K562 (cell line): ENCODE data around the gene XPC. TPM values are rescaled to one million over a fixed set of nuclear protein-coding genes. Genes with fewer than 3 reads are reported as not detected.

Source experiments
- ATAC-seq: fragments of 200-7000 bp; cut with Tn5 transposase; 3 replicates; pipeline ENCODE4 v1.9.1; 2020; ENCODE audit warnings: moderate library complexity
- BruUV-seq: library from RNA; stranded (reverse); fragments of 400-500 nt; replicated peaks from 2 replicates; lab custom pipeline; 2021; lab: Mats Ljungman, UMichigan
- CTCF ChIA-PET: fragments of 300-600 bp; formaldehyde crosslinking; extraction: SDS; loops from one replicate; lab custom pipeline; 2021; ENCODE audit warnings: low intra/inter-chr PET ratio; lab: Yijun Ruan, JAX
- POLR2A ChIA-PET: fragments of 300-600, 350-650 bp; sonication (Branson Sonifier 250); formaldehyde crosslinking; extraction: SDS; loops from one replicate; lab custom pipeline; 2021; ENCODE audit warnings: antibody characterized with exemption, inconsistent platforms; lab: Yijun Ruan, JAX
- DNase-seq, 4 experiments: peaks; one replicate each; pipeline versions ENCODE4 v3.0.0 to v3.0.0-alpha.2; 2011 to 2018; ENCODE audit warnings: low spot score in 3 of 4, mixed read lengths in 3 of 4; ENCODE audit errors: extremely low read depth in 1 of 4
- FAIRE-seq: peaks from 2 replicates; lab custom pipeline; 2011; peaks lifted over from hg19 to GRCh38; lab: Jason Lieb, UNC
- H2AFZ ChIP-seq: 2 replicates; pipeline ENCODE4 v1.6.0; 2011; ENCODE audit warnings: low read depth, low read length, control low read depth, inconsistent platforms
- H3K27ac ChIP-seq: fragments of 200-600 bp; 3 replicates; pipeline ENCODE4 v1.8.0; 2011; ENCODE audit warnings: low read depth, mild to moderate bottlenecking, control low read depth, inconsistent platforms, low read length, moderate library complexity, mixed read lengths; ENCODE audit errors: extremely low read depth
- H3K27me3 ChIP-seq, 2 experiments: fragments of 300-600 bp in 1 of 2; 2 replicates in 1 of 2; 3 replicates in 1 of 2; pipeline versions ENCODE4 v1.6.0 to v1.8.0; 2011; ENCODE audit warnings: inconsistent platforms in 2 of 2, low read length in 2 of 2, mild to moderate bottlenecking in 1 of 2, mixed read lengths in 1 of 2, moderate library complexity in 1 of 2; ENCODE audit not compliant: control insufficient read depth in 2 of 2, insufficient read depth in 2 of 2
- H3K36me3 ChIP-seq: fragments of 300-600 bp; 3 replicates; pipeline ENCODE4 v1.8.0; 2011; ENCODE audit warnings: mild to moderate bottlenecking, low read length, inconsistent platforms; ENCODE audit not compliant: control insufficient read depth, insufficient read depth
- H3K4me1 ChIP-seq, 2 experiments: fragments of 200-600 bp in 1 of 2; replicated peaks in 1 of 2; 2 replicates in 1 of 2; 3 replicates in 1 of 2; pipeline versions ENCODE4 v1.5.1 to v1.8.0; 2011; ENCODE audit warnings: inconsistent platforms in 2 of 2, low read length in 2 of 2, mild to moderate bottlenecking in 1 of 2, mixed read lengths in 1 of 2, moderate library complexity in 1 of 2; ENCODE audit not compliant: control insufficient read depth in 2 of 2, insufficient read depth in 2 of 2
- H3K4me2 ChIP-seq: 2 replicates; pipeline ENCODE4 v1.6.1; 2011; ENCODE audit warnings: low read length, control low read depth, inconsistent platforms, mixed read lengths; ENCODE audit not compliant: insufficient read depth
- H3K4me3 ChIP-seq: fragments of 200-600 bp; sonication (generic), shearing (Covaris generic); 2 replicates; pipeline ENCODE4 v1.5.1; 2016; ENCODE audit warnings: control low read depth, inconsistent platforms
- H3K79me2 ChIP-seq: fragments of 200-600 bp; 3 replicates; pipeline ENCODE4 v1.8.0; 2011; ENCODE audit warnings: low read length, inconsistent platforms; ENCODE audit not compliant: control insufficient read depth, insufficient read depth
- H3K9ac ChIP-seq, 2 experiments: 2 replicates each; pipeline versions ENCODE4 v1.6.0 to v1.6.1; 2011; ENCODE audit warnings: low read depth in 2 of 2, low read length in 2 of 2, control low read depth in 1 of 2, inconsistent platforms in 1 of 2, mild to moderate bottlenecking in 1 of 2, mixed read lengths in 1 of 2; ENCODE audit not compliant: insufficient read depth in 1 of 2
- H3K9me1 ChIP-seq: one replicate; pipeline ENCODE4 v1.6.0; 2011; ENCODE audit warnings: inconsistent platforms, mild to moderate bottlenecking, low read length, moderate library complexity; ENCODE audit not compliant: control insufficient read depth, insufficient read depth
- H3K9me3 ChIP-seq: replicated peaks from 2 replicates; pipeline ENCODE4 v1.5.1; 2011; ENCODE audit warnings: low read depth, low read length, inconsistent platforms; ENCODE audit not compliant: control insufficient read depth, insufficient read depth
- H4K20me1 ChIP-seq: replicated peaks from 2 replicates; pipeline ENCODE4 v1.6.1; 2011; ENCODE audit warnings: low read length, inconsistent platforms, mixed read lengths; ENCODE audit not compliant: control insufficient read depth, insufficient read depth
- CEBPG ChIP-seq, 3 experiments: fragments of 200-800 bp in 1 of 3; sonication (Bioruptor generic) in 1 of 3; sonication (generic) in 1 of 3; formaldehyde crosslinking in 1 of 3; IDR thresholded peaks in 2 of 3; conservative IDR thresholded peaks in 1 of 3; 2 replicates each; pipeline versions ENCODE4 v1.6.1 to v1.8.0; 2016 to 2022; ENCODE audit warnings: missing compliant biosample characterization in 2 of 3, missing genetic modification characterization in 2 of 3, mild to moderate bottlenecking in 1 of 3, missing genetic modification reagents in 1 of 3
- KAT2B ChIP-seq: IDR thresholded peaks from one replicate; pipeline ENCODE4 v1.6.1; 2012; ENCODE audit warnings: low read depth, mild to moderate bottlenecking, control low read depth, inconsistent platforms, low read length, moderate library complexity
- RNF219 ChIP-seq: fragments of 250-450 bp; sonication (Bioruptor Pico); IDR thresholded peaks from 2 replicates; pipeline ENCODE4 v1.5.0; 2022; ENCODE audit warnings: mild to moderate bottlenecking
- ZNF277 ChIP-seq: fragments of 250-450 bp; sonication (Bioruptor Pico); IDR thresholded peaks from 2 replicates; pipeline ENCODE4 v1.8.0; 2022; ENCODE audit warnings: inconsistent platforms, mild to moderate bottlenecking, moderate library complexity, borderline replicate concordance
- ZNF444 ChIP-seq: fragments of 250-450 bp; sonication (Bioruptor Pico); IDR thresholded peaks from 2 replicates; pipeline ENCODE4 v1.4.0; 2020; ENCODE audit warnings: mild to moderate bottlenecking, moderate library complexity
- ZNF592 ChIP-seq: fragments of 450-650 bp; IDR thresholded peaks from 2 replicates; pipeline ENCODE4 v1.6.1; 2017; ENCODE audit warnings: antibody characterized with exemption, mild to moderate bottlenecking
- WGBS: fragments of 100-300 bp; shearing (Covaris generic); methylation state at CpG from one replicate; pipeline ENCODE4 v1.1.6; 2016; ENCODE audit warnings: low coverage, mixed read lengths; ENCODE audit not compliant: insufficient coverage; ENCODE audit errors: missing lambda C conversion rate; 5-methylcytosine and 5-hydroxymethylcytosine counted together
- in situ Hi-C: fragments of 300-500 bp; cut with MboI; formaldehyde crosslinking; loops from 4 replicates; pipeline ENCODE4 v1.15.0; 2018; ENCODE audit warnings: inconsistent platforms, mixed read lengths
- intact Hi-C: fragments of 100-400 bp; cut with micrococcal nuclease; formaldehyde crosslinking; loops from 2 replicates; pipeline ENCODE4 v1.14.2; 2022
- polyA plus RNA-seq, 8 experiments: library from polyadenylated mRNA; depleted of rRNA in 4 of 8; stranded (reverse) in 5 of 8; unstranded in 3 of 8; fragments of >200 nt; fragmentation: Nextera tagmentation in 2 of 8; fragmentation: Illumina TruSeq in 1 of 8; extraction: Ambion mirVana in 2 of 8; extraction: Trizol in 1 of 8; gene quantifications; 2 replicates each; pipeline versions ENCODE4 v1.2.1 to v1.2.3, GENCODE V29; 2011 to 2014; ENCODE audit warnings: inconsistent platforms in 1 of 8, missing spikeins in 1 of 8
- total RNA-seq, 7 experiments: library from RNA; depleted of rRNA in 6 of 7; stranded (reverse); fragments of >200 nt in 6 of 7; fragmentation: Illumina TruSeq in 2 of 7; extraction: Trizol in 2 of 7; gene quantifications; 2 replicates each; pipeline versions ENCODE4 v1.2.1 to v1.2.3, GENCODE V29; 2011 to 2021; ENCODE audit warnings: low replicate concordance in 1 of 7
- TF ChIP-seq, protein P1 (sequence below), 2 experiments: fragments of 200-800 bp in 1 of 2; sonication (Bioruptor generic) in 1 of 2; sonication (generic) in 1 of 2; formaldehyde crosslinking in 1 of 2; IDR thresholded peaks in 1 of 2; conservative IDR thresholded peaks in 1 of 2; 2 replicates each; pipeline versions ENCODE4 v1.5.0 to v1.6.1; 2016 to 2020; ENCODE audit warnings: missing compliant biosample characterization in 1 of 2, missing genetic modification characterization in 1 of 2, missing genetic modification reagents in 1 of 2
- TF ChIP-seq, protein P2 (sequence below): IDR thresholded peaks from 2 replicates; pipeline ENCODE4 v1.6.1; 2016; ENCODE audit warnings: missing genetic modification characterization, missing compliant biosample characterization

XPC gene
- total and polyA plus RNA-seq, 9 of the 15 experiments (the other 6 are each of a cell fraction or from before 2014, with no cell fraction given) = 3.8 to 54.7 (median 41.3) TPM

- H2AFZ ChIP-seq = no peak overlapping the region
- H3K9ac ChIP-seq = no peak overlapping the region
- H3K9me3 ChIP-seq = no peaks in the 10 kb centered on the region
- no peaks in the 10 kb centered on the region for H4K20me1 ChIP-seq
- H3K4me3 ChIP-seq = no peak overlapping the region
- POLR2A ChIA-PET = interaction anchor here (1.7 kb wide), 1 partner anchor 9 kb away, joined by 8 read pairs; the partner anchor contains the start of genes LSM3 and XPC
- peaks cover 5 to 11% of the 10 kb centered on the region in 2 experiments for H3K4me1 ChIP-seq
- H3K4me2 ChIP-seq = no peak overlapping the region
- H3K79me2 ChIP-seq = peaks cover 22% of the 10 kb centered on the region
- H3K27me3 ChIP-seq = no peaks in the 10 kb centered on the region
- intact Hi-C loops = no loop called here
- no TSS peak for BruUV-seq
- ATAC-seq (no peak), FAIRE-seq (no peak), DNase-seq (no peak)
- H3K36me3 ChIP-seq = peaks cover 72% of the 10 kb centered on the region
- WGBS = 53% methylated on average over 2 of the region's 2 CpGs
- H3K9me1 ChIP-seq = no peaks in the 10 kb centered on the region
- no peak overlapping the region for H3K27ac ChIP-seq
- in situ Hi-C loops = no loop called here
- CTCF ChIA-PET = no interaction called here
- TF ChIP-seq, protein P1, sequence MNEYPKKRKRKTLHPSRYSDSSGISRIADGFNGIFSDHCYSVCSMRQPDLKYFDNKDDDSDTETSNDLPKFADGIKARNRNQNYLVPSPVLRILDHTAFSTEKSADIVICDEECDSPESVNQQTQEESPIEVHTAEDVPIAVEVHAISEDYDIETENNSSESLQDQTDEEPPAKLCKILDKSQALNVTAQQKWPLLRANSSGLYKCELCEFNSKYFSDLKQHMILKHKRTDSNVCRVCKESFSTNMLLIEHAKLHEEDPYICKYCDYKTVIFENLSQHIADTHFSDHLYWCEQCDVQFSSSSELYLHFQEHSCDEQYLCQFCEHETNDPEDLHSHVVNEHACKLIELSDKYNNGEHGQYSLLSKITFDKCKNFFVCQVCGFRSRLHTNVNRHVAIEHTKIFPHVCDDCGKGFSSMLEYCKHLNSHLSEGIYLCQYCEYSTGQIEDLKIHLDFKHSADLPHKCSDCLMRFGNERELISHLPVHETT (CRISPR knock-in tag; conservative IDR thresholded peaks at IDR 0.05 in 1 of 2, IDR thresholded peaks at IDR 0.05 in 1 of 2) = no peak
- TF ChIP-seq CEBPG (CRISPR knock-in tag; IDR thresholded peaks at IDR 0.05) (no peak), CEBPG (tag; conservative IDR thresholded peaks at IDR 0.05 in 1 of 2, IDR thresholded peaks at IDR 0.05 in 1 of 2) (peak in 1 of 2 experiments; percentile 91; a peak in 2 of 4 replicates), ZNF277 (no peak), RNF219 (no peak), KAT2B (no peak), ZNF592 (peak; percentile 54; the same call in 1 of the 2 replicates), ZNF444 (no peak)
- TF ChIP-seq, protein P2, sequence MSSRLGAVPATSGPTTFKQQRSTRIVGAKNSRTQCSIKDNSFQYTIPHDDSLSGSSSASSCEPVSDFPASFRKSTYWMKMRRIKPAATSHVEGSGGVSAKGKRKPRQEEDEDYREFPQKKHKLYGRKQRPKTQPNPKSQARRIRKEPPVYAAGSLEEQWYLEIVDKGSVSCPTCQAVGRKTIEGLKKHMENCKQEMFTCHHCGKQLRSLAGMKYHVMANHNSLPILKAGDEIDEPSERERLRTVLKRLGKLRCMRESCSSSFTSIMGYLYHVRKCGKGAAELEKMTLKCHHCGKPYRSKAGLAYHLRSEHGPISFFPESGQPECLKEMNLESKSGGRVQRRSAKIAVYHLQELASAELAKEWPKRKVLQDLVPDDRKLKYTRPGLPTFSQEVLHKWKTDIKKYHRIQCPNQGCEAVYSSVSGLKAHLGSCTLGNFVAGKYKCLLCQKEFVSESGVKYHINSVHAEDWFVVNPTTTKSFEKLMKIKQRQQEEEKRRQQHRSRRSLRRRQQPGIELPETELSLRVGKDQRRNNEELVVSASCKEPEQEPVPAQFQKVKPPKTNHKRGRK (tag) = no peak
Measured at GRCh38 chr3:14170531-14171159, 7.8 kb downstream of the XPC start.
